22Rv1 (cell line): ENCODE data around the gene MRPL17.

Experiments
- ZFX ChIP-seq: fragments of 450-650 bp; IDR thresholded peaks from 2 replicates; pipeline ENCODE4 v1.6.1; 2017; ENCODE audit warnings: antibody characterized with exemption, borderline replicate concordance
- TF ChIP-seq, protein P1 (sequence below): fragments of 450-650 bp; IDR thresholded peaks from 2 replicates; pipeline ENCODE4 v1.5.1; 2017; ENCODE audit warnings: mild to moderate bottlenecking

DNA sequence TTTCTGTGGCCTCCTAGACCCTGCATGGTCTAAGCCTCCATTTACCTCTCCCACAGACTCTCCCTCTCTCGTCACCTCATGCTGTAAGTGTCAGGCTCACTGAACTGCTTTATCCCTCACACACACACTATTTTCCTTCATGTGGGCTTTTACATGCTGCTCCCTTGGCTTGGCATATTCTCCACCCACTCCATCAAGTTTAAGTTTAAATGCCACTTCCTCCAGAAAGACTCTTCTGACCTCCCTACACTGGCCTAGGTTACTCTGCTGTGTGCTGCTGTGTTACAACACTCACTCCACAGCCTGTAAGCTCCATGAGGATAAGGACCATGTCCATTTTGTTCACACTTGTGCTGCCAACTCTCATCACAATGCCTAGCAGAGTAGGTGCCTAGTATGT is 30.0 kb downstream of the MRPL17 start:
- TF ChIP-seq, protein P1, sequence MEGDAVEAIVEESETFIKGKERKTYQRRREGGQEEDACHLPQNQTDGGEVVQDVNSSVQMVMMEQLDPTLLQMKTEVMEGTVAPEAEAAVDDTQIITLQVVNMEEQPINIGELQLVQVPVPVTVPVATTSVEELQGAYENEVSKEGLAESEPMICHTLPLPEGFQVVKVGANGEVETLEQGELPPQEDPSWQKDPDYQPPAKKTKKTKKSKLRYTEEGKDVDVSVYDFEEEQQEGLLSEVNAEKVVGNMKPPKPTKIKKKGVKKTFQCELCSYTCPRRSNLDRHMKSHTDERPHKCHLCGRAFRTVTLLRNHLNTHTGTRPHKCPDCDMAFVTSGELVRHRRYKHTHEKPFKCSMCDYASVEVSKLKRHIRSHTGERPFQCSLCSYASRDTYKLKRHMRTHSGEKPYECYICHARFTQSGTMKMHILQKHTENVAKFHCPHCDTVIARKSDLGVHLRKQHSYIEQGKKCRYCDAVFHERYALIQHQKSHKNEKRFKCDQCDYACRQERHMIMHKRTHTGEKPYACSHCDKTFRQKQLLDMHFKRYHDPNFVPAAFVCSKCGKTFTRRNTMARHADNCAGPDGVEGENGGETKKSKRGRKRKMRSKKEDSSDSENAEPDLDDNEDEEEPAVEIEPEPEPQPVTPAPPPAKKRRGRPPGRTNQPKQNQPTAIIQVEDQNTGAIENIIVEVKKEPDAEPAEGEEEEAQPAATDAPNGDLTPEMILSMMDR = no peak
- no peak for TF ChIP-seq ZFX
